Keratinocyte (primary cell): Measurements from ENCODE around the gene GLS. TPM values are rescaled to one million over a fixed set of nuclear protein-coding genes. Genes with fewer than 3 reads are reported as not detected.

Source experiments
- DNase-seq: peaks from one replicate; pipeline ENCODE4 v3.0.0-alpha.2; 2011; ENCODE audit warnings: low read depth, missing footprints, low spot score
- FAIRE-seq: peaks from 2 replicates; lab custom pipeline; 2011; peaks lifted over from hg19 to GRCh38; lab: Jason Lieb, UNC
- H2AFZ ChIP-seq: 2 replicates; pipeline ENCODE4 v1.6.0; 2012; ENCODE audit warnings: low read length, control low read depth, inconsistent platforms; ENCODE audit not compliant: control insufficient read depth
- H3K27ac ChIP-seq: 2 replicates; pipeline ENCODE4 v1.5.1; 2011; ENCODE audit warnings: low read length; ENCODE audit not compliant: control insufficient read depth, insufficient read depth
- H3K27me3 ChIP-seq: 3 replicates; pipeline ENCODE4 v1.6.0; 2011; ENCODE audit warnings: low read length; ENCODE audit not compliant: control insufficient read depth, insufficient read depth; ENCODE audit errors: extremely low read depth
- H3K36me3 ChIP-seq, 2 experiments: 2 replicates in 1 of 2; 3 replicates in 1 of 2; pipeline ENCODE4 v1.5.1; 2011; ENCODE audit warnings: low read length in 2 of 2, mild to moderate bottlenecking in 1 of 2; ENCODE audit not compliant: control insufficient read depth in 2 of 2, insufficient read depth in 2 of 2; ENCODE audit errors: extremely low read depth in 1 of 2
- H3K4me1 ChIP-seq: 3 replicates; pipeline ENCODE4 v1.5.1; 2011; ENCODE audit warnings: low read length; ENCODE audit not compliant: control insufficient read depth, insufficient read depth; ENCODE audit errors: extremely low read depth
- H3K4me2 ChIP-seq: 3 replicates; pipeline ENCODE4 v1.6.0; 2011; ENCODE audit warnings: low read depth, low read length; ENCODE audit not compliant: control insufficient read depth, insufficient read depth; ENCODE audit errors: extremely low read depth
- H3K4me3 ChIP-seq, 3 experiments: fragments of 200-600 bp in 1 of 3; sonication (generic) in 1 of 3; 2 replicates in 2 of 3; 3 replicates in 1 of 3; pipeline ENCODE4 v1.5.1; 2011 to 2016; ENCODE audit warnings: low read length in 3 of 3, mild to moderate bottlenecking in 3 of 3, control low read depth in 2 of 3, inconsistent platforms in 1 of 3, low read depth in 1 of 3, mixed read lengths in 1 of 3, mixed run types in 1 of 3, moderate library complexity in 1 of 3; ENCODE audit not compliant: control insufficient read depth in 2 of 3, insufficient read depth in 2 of 3; ENCODE audit errors: extremely low read depth in 1 of 3
- H3K79me2 ChIP-seq: 2 replicates; pipeline ENCODE4 v1.6.0; 2012; ENCODE audit warnings: low read length; ENCODE audit not compliant: control insufficient read depth, insufficient read depth
- H3K9ac ChIP-seq: 3 replicates; pipeline ENCODE4 v1.6.0; 2011; ENCODE audit warnings: low read length; ENCODE audit not compliant: control insufficient read depth, insufficient read depth; ENCODE audit errors: extremely low read depth
- H3K9me1 ChIP-seq: 3 replicates; pipeline ENCODE4 v1.6.0; 2011; ENCODE audit warnings: low read length; ENCODE audit not compliant: control insufficient read depth, insufficient read depth; ENCODE audit errors: extremely low read depth
- H3K9me3 ChIP-seq: 2 replicates; pipeline ENCODE4 v1.5.1; 2012; ENCODE audit warnings: low read depth, low read length; ENCODE audit not compliant: control insufficient read depth
- H4K20me1 ChIP-seq: 3 replicates; pipeline ENCODE4 v1.6.0; 2011; ENCODE audit warnings: low read length; ENCODE audit not compliant: control insufficient read depth, insufficient read depth; ENCODE audit errors: extremely low read depth
- CTCF ChIP-seq, 3 experiments: IDR thresholded peaks in 1 of 3; conservative IDR thresholded peaks in 1 of 3; optimal IDR thresholded peaks in 1 of 3; 2 replicates in 2 of 3; 3 replicates in 1 of 3; pipeline versions ENCODE3 to v1.5.1; 2011; ENCODE audit warnings: low read length in 3 of 3, mild to moderate bottlenecking in 3 of 3, moderate library complexity in 2 of 3, control low read depth in 1 of 3, inconsistent platforms in 1 of 3; ENCODE audit not compliant: insufficient read depth in 2 of 3; ENCODE audit errors: extremely low read depth in 1 of 3
- EZH2 ChIP-seq: IDR thresholded peaks from one replicate; pipeline ENCODE4 v1.6.1; 2012; ENCODE audit warnings: inconsistent platforms, mild to moderate bottlenecking, low read length, moderate library complexity
- dilution Hi-C: fragments of 300-500 bp; cut with MboI; formaldehyde crosslinking; loops from one replicate; pipeline ENCODE4 v1.7.0; 2020; ENCODE audit warnings: low sequenced_read_pairs; ENCODE audit not compliant: extremely low pct_ligation_motif_present
- polyA plus RNA-seq, 5 experiments: library from polyadenylated mRNA; depleted of rRNA in 3 of 5; stranded (reverse) in 3 of 5; stranded (forward) in 1 of 5; unstranded in 1 of 5; fragments of >200 nt; gene quantifications; 1 replicate in 1 of 5; 2 replicates in 3 of 5; 3 replicates in 1 of 5; pipeline versions ENCODE4 v1.2.1 to v1.2.3, GENCODE V29; 2011 to 2012; ENCODE audit warnings: missing spikeins in 2 of 5, low read depth in 1 of 5, low replicate concordance in 1 of 5

GLS gene
- polyA plus RNA-seq, 1 donor (not counting 4 experiments of a cell fraction or from before 2014, with no cell fraction given) = 130 TPM

DNA sequence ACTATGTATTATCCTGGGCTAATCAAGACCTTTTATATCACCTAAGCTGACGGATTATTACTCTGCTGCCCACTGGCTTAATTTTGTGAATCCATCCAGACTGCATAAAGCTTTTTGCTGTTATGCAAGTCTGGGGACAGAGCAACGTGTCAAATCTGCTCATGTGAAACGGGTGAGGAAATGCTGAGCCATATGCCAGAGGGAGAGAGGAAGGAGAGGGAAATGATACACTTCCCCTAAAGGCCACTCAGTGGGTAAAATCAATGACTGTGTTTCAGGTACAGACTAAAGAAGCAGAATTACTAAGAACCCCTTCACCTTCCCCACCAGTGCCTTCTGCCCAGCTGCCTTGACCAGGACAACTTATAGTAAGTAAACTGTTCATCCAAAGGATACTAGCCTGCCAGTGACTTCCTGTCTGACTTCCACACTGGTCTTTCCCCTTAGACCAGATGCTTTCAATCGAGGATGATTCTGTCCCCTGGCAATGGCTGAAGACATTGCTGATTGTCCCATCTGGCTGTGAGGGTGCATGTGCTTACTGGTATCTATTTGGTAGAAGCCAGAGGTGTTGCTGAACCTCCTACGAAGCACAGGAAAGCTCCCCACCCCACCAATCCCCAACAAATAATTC, 90.4 kb downstream of the GLS start:
- peaks cover 40 to 56% of the 10 kb centered on the region in 2 experiments for H3K36me3 ChIP-seq
- DNase-seq (no peak), FAIRE-seq (no peak)
- dilution Hi-C loops = no loop called here
- H2AFZ ChIP-seq = no peak overlapping the region
- TF ChIP-seq EZH2 = no peak
- no peak for TF ChIP-seq CTCF (optimal IDR thresholded peaks at IDR 0.05 in 1 of 3, IDR thresholded peaks at IDR 0.05 in 1 of 3, conservative IDR thresholded peaks at IDR 0.05 in 1 of 3; ENCODE audit: extremely low read depth in 1 of 3, insufficient read depth in 2 of 3, low read length in 3 of 3)
- H3K4me3 ChIP-seq = no peak overlapping the region
- no peak overlapping the region for H3K4me2 ChIP-seq
- H3K9me3 ChIP-seq = no peaks in the 10 kb centered on the region
- no peak overlapping the region for H3K9ac ChIP-seq
- no peaks in the 10 kb centered on the region for H4K20me1 ChIP-seq
- no peaks in the 10 kb centered on the region for H3K4me1 ChIP-seq
- H3K9me1 ChIP-seq = no peaks in the 10 kb centered on the region
- H3K27ac ChIP-seq = no peak overlapping the region
- H3K27me3 ChIP-seq = no peaks in the 10 kb centered on the region
- H3K79me2 ChIP-seq = no peaks in the 10 kb centered on the region

DNA sequence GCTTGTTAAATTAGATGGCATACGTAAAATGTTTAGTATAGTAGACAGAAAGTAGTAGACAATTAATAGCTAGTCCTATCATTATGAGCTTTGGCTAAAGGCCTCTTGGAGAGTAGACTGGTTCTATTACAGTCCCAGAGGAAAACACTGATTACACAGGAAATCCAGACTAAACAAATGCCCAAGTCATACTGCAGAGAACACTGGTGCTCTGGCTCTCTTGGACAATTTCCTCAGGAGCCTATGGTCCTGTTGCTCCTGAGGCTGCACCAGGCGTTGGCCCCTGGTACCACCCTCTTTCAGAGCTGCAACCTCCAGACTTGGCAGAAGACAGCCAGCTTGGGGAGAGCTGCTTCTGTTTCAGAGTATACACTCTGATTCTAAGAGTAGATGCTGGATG, 91.6 kb downstream of the GLS start:
- Histone ChIP-seq H3K27me3 (no peaks in the 10 kb centered on the region), H3K36me3 (peaks cover 45 to 66% of the 10 kb centered on the region in 2 experiments), H2AFZ (no peak overlapping the region), H3K79me2 (no peaks in the 10 kb centered on the region), H3K9ac (no peak overlapping the region), H3K4me2 (no peak overlapping the region), H3K4me1 (no peaks in the 10 kb centered on the region), H3K9me3 (no peaks in the 10 kb centered on the region), H3K9me1 (no peaks in the 10 kb centered on the region), H3K4me3 (no peak overlapping the region), H4K20me1 (no peaks in the 10 kb centered on the region), H3K27ac (no peak overlapping the region)
- TF ChIP-seq EZH2 (no peak), CTCF (optimal IDR thresholded peaks at IDR 0.05 in 1 of 3, IDR thresholded peaks at IDR 0.05 in 1 of 3, conservative IDR thresholded peaks at IDR 0.05 in 1 of 3; ENCODE audit: extremely low read depth in 1 of 3, insufficient read depth in 2 of 3, low read length in 3 of 3) (no peak)
- FAIRE-seq (no peak), DNase-seq (no peak)
- dilution Hi-C loops = no loop called here
